GM21423 (cell line): ENCODE data around the gene PIEZO1.

Experiments
- ATAC-seq: cut with Tn5 transposase; IDR thresholded peaks from one replicate; pipeline ENCODE4 v1.9.1; 2021; ENCODE audit warnings: mild to moderate bottlenecking, moderate library complexity; ENCODE audit not compliant: unreplicated experiment

The PIEZO1 gene

GRCh38 chr16:88721815-88722755 is 62.9 kb downstream of the PIEZO1 start:
- no peak for ATAC-seq

- no peak for ATAC-seq
Measured at GRCh38 chr16:88721236-88721635, 63.8 kb downstream of the PIEZO1 start.

- ATAC-seq: no peak
Measured at GRCh38 chr16:88720396-88720970, 64.5 kb downstream of the PIEZO1 start.

DNA sequence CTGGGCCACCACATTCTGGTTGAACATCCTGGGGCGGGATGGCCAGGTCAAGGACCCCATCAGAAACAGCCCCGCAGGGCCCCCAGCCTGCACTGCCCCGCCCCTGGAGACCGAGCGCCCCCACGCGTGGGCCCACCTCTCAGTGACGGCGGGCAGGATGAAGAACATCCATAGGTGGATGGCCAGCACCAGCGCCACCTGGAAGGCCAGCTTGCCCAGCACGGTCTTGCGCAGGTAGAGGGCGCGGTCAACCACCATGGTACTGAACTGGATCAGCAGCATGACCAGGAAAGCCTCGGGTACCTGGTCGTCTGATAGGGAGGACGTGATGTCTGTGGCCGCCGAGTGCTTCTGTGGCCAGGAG is 65.1 kb downstream of the PIEZO1 start:
- no peak for ATAC-seq

- ATAC-seq: no peak
Measured at GRCh38 chr16:88719267-88719932, 65.6 kb downstream of the PIEZO1 start.

GRCh38 chr16:88718178-88718577 is 66.8 kb downstream of the PIEZO1 start:
- ATAC-seq: no peak

GRCh38 chr16:88716601-88717001 is 68.4 kb downstream of the PIEZO1 start:
- no peak for ATAC-seq

DNA sequence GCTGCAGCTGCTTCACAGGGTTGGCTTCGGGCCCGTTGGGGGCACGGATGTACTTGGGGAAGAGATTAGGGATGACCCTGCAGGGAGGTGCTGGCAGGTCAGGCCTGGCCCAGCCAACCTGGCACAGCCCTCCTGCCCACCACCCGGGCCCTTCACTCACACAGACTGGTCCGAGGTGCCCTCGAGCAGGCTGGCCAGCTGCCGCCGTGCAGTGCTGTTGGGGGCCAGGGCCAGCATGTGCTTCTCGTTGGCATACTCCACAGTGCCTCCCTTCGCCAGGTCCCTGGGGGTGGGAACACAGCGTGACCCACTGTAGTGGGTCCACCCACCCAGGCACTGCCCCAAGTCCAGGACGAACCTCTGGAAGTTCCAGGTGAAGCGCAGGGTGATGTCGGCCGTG is 68.8 kb downstream of the PIEZO1 start:
- ATAC-seq: no peak

GRCh38 chr16:88715312-88716190 is 69.5 kb downstream of the PIEZO1 start:
- no peak for ATAC-seq

GRCh38 chr16:88714420-88715302 is 70.4 kb downstream of the PIEZO1 start:
- no peak for ATAC-seq

DNA sequence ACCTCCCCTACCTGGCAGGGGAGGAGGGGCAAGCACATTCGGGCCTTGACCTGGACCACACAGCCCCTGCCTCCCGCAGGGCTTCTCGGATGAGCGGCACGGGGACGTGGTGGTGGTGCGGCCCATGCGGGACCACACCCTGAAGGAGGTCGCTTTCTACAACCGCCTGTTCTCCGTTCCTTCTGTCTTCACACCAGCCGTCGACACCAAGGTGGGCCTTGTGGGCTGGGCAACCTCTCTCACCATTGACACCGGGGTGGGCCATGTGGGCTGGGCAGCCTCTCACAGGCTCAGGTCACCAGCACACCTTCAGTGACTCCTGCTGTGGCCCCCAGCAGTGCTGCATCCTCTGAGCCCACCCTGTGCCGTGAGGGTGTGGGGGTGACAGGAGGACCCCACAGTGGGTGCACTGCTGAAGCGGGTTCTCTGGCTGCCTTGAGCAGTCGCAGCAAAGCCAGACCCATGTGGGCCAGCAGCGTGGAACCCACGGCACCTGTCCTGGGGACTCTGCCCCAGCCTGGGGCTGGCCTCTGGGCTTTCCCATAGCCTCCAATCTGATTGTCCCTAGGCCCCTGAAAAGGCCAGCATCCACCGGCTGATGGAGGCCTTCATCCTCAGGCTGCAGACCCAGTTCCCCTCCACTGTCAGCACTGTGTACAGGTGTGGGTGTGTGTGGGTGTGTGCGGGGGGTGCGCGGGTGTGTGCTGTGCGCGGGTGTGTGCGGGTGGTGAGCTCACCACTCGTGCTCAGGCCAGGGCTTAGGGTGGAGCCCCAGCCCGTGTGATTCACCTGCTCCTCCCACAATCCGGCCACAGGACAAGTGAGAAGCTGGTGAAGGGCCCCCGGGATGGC is 71.2 kb downstream of the PIEZO1 start:
- ATAC-seq: no peak

DNA sequence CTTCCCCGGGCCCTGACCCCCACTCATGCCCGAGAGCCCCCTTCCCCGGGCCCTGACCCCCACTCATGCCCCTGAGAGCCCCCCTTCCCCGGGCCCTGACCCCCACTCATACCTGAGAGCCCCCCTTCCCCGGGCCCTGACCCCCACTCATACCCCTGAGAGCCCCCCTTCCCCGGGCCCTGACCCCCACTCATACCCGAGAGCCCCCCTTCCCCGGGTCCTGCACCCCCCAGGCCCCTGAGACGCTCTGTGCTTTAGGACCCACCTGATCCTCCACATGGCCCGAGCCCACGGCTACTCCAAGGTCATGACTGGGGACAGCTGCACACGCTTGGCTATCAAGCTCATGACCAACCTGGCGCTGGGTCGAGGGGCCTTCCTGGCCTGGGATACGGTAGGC is 72.0 kb downstream of the PIEZO1 start:
- no peak for ATAC-seq

DNA sequence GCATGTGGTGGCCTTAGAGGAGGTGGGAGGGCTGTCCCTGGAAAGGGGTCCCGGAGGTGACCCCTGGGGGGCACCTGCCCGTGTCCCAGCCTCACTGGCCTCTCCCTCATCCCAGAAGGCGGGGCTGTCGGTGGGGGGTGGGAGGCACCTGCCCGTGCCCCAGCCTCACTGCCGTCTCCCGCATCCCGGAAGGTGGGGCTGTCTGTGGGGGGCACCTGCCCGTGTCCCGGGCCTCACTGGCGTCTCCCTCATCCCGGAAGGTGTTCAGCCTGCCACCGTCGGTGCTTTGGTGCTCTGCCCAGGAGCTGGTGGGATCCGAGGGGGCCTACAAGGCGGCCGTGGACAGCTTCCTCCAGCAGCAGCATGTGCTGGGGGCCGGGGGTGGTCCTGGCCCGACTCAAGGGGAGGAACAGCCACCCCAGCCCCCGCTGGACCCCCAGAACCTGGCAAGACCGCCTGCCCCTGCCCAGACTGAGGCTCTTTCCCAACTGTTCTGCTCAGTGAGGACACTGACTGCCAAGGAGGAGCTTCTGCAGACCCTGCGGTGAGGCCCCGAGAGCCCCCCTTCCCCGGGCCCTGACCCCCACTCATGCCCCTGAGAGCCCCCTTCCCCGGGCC is 72.5 kb downstream of the PIEZO1 start:
- no peak for ATAC-seq

GRCh38 chr16:88711750-88712340 is 73.2 kb downstream of the PIEZO1 start:
- ATAC-seq: no peak

DNA sequence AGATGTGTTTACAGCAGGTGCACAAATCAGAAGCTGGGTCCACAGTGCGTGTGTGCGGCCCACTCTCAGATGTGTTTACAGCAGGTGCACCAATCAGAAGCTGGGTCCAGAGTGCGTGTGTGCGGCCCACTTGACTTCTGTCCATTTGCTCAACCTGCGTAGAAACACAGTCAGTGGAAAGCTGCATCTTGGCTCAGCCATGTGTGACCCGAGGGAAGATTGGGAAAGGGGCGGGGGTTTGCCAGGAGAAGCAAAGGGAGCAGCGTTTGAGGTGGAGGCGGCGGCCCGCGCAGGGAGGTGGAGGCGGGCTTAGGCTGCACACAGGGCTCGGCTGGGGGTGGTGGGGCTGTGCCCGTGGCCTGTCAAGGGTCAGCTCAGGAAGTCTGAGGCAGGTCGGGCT is 74.5 kb downstream of the PIEZO1 start:
- no peak for ATAC-seq

DNA sequence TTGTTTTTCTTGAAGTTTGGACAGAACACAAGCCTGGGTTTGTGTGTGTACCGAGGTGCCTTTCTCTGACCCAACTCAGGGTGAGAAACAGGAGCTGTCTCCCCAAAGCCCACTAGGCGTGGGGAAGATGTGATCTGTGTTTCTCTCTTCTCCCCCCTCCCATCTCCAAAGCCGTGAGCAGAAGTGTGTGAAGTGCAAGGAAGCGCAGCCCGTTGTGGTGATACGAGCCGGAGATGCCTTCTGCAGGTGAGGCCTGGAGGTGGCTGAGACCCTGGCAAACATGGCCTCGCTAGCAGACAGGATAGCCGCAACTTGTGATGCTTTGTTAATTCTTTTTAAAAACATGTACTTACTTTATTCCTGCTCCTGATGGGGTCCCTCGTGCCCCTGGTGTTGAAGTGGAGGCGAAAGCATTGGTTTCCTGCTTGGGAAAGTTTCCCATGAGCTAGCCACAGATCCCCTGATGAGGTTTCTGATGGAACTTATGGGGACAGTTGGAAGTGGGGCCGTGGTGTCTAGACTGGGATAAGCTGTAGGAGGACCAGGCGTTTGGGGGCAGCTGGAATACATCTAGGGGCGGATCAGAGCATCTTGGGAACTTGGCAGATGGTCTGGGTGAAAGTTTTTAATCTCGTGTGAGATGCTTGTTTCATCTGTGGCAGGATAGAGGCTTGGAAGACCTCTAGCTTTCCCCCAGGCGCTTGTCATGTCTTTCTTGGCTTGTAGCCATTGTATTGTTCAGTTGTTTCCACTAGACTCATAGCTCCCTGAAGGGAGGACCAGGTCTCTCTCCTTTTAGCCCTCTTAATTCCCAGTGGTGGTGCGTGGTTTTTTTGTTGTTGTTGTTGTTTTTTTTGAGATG is 77.8 kb downstream of the PIEZO1 start:
- ATAC-seq: no peak

- ATAC-seq: peak; percentile 64
Measured at GRCh38 chr16:88706229-88706964, 78.6 kb downstream of the PIEZO1 start, which contains the start of the genes CTU2 and RNF166. CTU2 (plus strand) TSS chr16:88706503; CDS start chr16:88706531, 28 bp downstream. RNF166 (minus strand) TSS chr16:88706408; CDS start chr16:88706325, 83 bp downstream.
